ENCODE results near the gene CAPN7.

The CAPN7 gene

GRCh38 chr3:15277861-15278500 is 71.9 kb downstream of the CAPN7 start:
- Histone ChIP-seq H3K27ac (ENCODE audit: low read depth, low read length) (no peak overlapping the region), H3F3A (ENCODE audit: insufficient read depth) (no peaks in the 10 kb centered on the region), H3K9ac (ENCODE audit: low read length) (no peak overlapping the region), H3K4me3 (ENCODE audit: insufficient read depth, low read length, poor library complexity, severe bottlenecking) (no peak overlapping the region), H3K9me3 (ENCODE audit: insufficient read depth, low read length) (no peaks in the 10 kb centered on the region), H3K4me2 (ENCODE audit: low read depth, low read length, poor library complexity, severe bottlenecking) (no peak overlapping the region), H3K79me2 (ENCODE audit: insufficient read depth, low read length) (no peaks in the 10 kb centered on the region), H4K20me1 (ENCODE audit: low read depth, low read length) (no peaks in the 10 kb centered on the region), H2AFZ (ENCODE audit: low read depth, low read length, severe bottlenecking) (no peak overlapping the region), H3K27me3 (ENCODE audit: low read length) (no peaks in the 10 kb centered on the region), H3K9me2 (replicated peaks; ENCODE audit: insufficient read depth, low read length) (no peaks in the 10 kb centered on the region), H3K36me3 (ENCODE audit: low read length) (no peaks in the 10 kb centered on the region)
- no peak for TF ChIP-seq EZH2phosphoT487 (conservative IDR thresholded peaks at IDR 0.05; ENCODE audit: low read length)
- TF ChIP-seq CTCF (IDR thresholded peaks at IDR 0.05; ENCODE audit: insufficient read depth, low read length, poor library complexity, severe bottlenecking) = no peak

GRCh38 chr3:15279205-15279604 is 73.2 kb downstream of the CAPN7 start:
- Histone ChIP-seq H3K9me2 (replicated peaks; ENCODE audit: insufficient read depth, low read length) (no peaks in the 10 kb centered on the region), H3K36me3 (ENCODE audit: low read length) (no peaks in the 10 kb centered on the region), H3K4me3 (ENCODE audit: insufficient read depth, low read length, poor library complexity, severe bottlenecking) (no peak overlapping the region), H4K20me1 (ENCODE audit: low read depth, low read length) (no peaks in the 10 kb centered on the region), H3K9me3 (ENCODE audit: insufficient read depth, low read length) (no peaks in the 10 kb centered on the region), H3K4me2 (ENCODE audit: low read depth, low read length, poor library complexity, severe bottlenecking) (no peak overlapping the region), H3K79me2 (ENCODE audit: insufficient read depth, low read length) (no peaks in the 10 kb centered on the region), H3K27me3 (ENCODE audit: low read length) (no peaks in the 10 kb centered on the region), H2AFZ (ENCODE audit: low read depth, low read length, severe bottlenecking) (no peak overlapping the region), H3K9ac (ENCODE audit: low read length) (no peak overlapping the region), H3F3A (ENCODE audit: insufficient read depth) (no peaks in the 10 kb centered on the region), H3K27ac (ENCODE audit: low read depth, low read length) (no peak overlapping the region)
- TF ChIP-seq EZH2phosphoT487 (conservative IDR thresholded peaks at IDR 0.05; ENCODE audit: low read length) (no peak), CTCF (IDR thresholded peaks at IDR 0.05; ENCODE audit: insufficient read depth, low read length, poor library complexity, severe bottlenecking) (no peak)

- Histone ChIP-seq H3K27ac (ENCODE audit: low read depth, low read length) (no peak overlapping the region), H3K4me2 (ENCODE audit: low read depth, low read length, poor library complexity, severe bottlenecking) (no peak overlapping the region), H3K79me2 (ENCODE audit: insufficient read depth, low read length) (no peaks in the 10 kb centered on the region), H3K4me3 (ENCODE audit: insufficient read depth, low read length, poor library complexity, severe bottlenecking) (no peak overlapping the region), H3K9me3 (ENCODE audit: insufficient read depth, low read length) (no peaks in the 10 kb centered on the region), H4K20me1 (ENCODE audit: low read depth, low read length) (no peaks in the 10 kb centered on the region), H3K9ac (ENCODE audit: low read length) (no peak overlapping the region), H3K27me3 (ENCODE audit: low read length) (no peaks in the 10 kb centered on the region), H3F3A (ENCODE audit: insufficient read depth) (no peaks in the 10 kb centered on the region), H3K36me3 (ENCODE audit: low read length) (no peaks in the 10 kb centered on the region), H3K9me2 (replicated peaks; ENCODE audit: insufficient read depth, low read length) (no peaks in the 10 kb centered on the region), H2AFZ (ENCODE audit: low read depth, low read length, severe bottlenecking) (no peak overlapping the region)
- TF ChIP-seq EZH2phosphoT487 (conservative IDR thresholded peaks at IDR 0.05; ENCODE audit: low read length) = no peak
- no peak for TF ChIP-seq CTCF (IDR thresholded peaks at IDR 0.05; ENCODE audit: insufficient read depth, low read length, poor library complexity, severe bottlenecking)
These were observed 73.8 kb downstream of the CAPN7 start for GRCh38 chr3:15279671-15280402.
